HG03045 (cell line): ENCODE measurements around the gene SAV1.
"Not testable (repeated sequence)": the region's sequence is repeated elsewhere in the genome, so short reads cannot be mapped to it uniquely, and the experiment has no call there.

Experiments used
- ATAC-seq: cut with Tn5 transposase; IDR thresholded peaks from one replicate; pipeline ENCODE4 v1.9.1; 2021; ENCODE audit warnings: mild to moderate bottlenecking, moderate library complexity; ENCODE audit not compliant: unreplicated experiment

The SAV1 gene

GRCh38 chr14:50666772-50667683 is 1.1 kb downstream of the SAV1 start:
- ATAC-seq: no peak

- not testable (repeated sequence) for ATAC-seq
These were observed 2.8 kb downstream of the SAV1 start for GRCh38 chr14:50665300-50665699.

GRCh38 chr14:50664579-50664978 is 3.5 kb downstream of the SAV1 start:
- ATAC-seq: not testable (repeated sequence)

GRCh38 chr14:50659327-50659974 is 8.7 kb downstream of the SAV1 start:
- no peak for ATAC-seq

GRCh38 chr14:50658203-50658602 is 9.9 kb downstream of the SAV1 start:
- no peak for ATAC-seq

- ATAC-seq: no peak
These were observed 10.4 kb downstream of the SAV1 start for GRCh38 chr14:50657753-50658152.

- ATAC-seq: no peak
These were observed 11.3 kb downstream of the SAV1 start for GRCh38 chr14:50656776-50657175.

- no peak for ATAC-seq
These were observed 18.4 kb downstream of the SAV1 start for GRCh38 chr14:50649691-50650090.

- no peak for ATAC-seq
These were observed 20.4 kb downstream of the SAV1 start for GRCh38 chr14:50647753-50648152.

GRCh38 chr14:50647282-50647681 is 20.8 kb downstream of the SAV1 start:
- peak; percentile 88 for ATAC-seq

GRCh38 chr14:50635141-50635540 is 33.0 kb downstream of the SAV1 start:
- ATAC-seq: no peak

- no peak for ATAC-seq
These were observed 34.2 kb downstream of the SAV1 start for GRCh38 chr14:50633954-50634353.

- ATAC-seq: no peak
These were observed 36.7 kb downstream of the SAV1 start for GRCh38 chr14:50631408-50631821.

- ATAC-seq: not testable (repeated sequence)
These were observed 43.2 kb downstream of the SAV1 start for GRCh38 chr14:50624947-50625346.

- ATAC-seq: no peak
These were observed 43.7 kb downstream of the SAV1 start for GRCh38 chr14:50624447-50624846.

GRCh38 chr14:50622978-50623377 is 45.1 kb downstream of the SAV1 start:
- ATAC-seq: no peak

GRCh38 chr14:50620341-50620740 is 47.8 kb downstream of the SAV1 start:
- no peak for ATAC-seq

- ATAC-seq: no peak
These were observed 48.5 kb downstream of the SAV1 start for GRCh38 chr14:50619569-50620141.

- ATAC-seq: no peak
These were observed 51.8 kb downstream of the SAV1 start for GRCh38 chr14:50616275-50616674.

GRCh38 chr14:50615552-50615951 is 52.6 kb downstream of the SAV1 start:
- ATAC-seq: no peak

GRCh38 chr14:50615056-50615455 is 53.0 kb downstream of the SAV1 start:
- no peak for ATAC-seq

GRCh38 chr14:50612806-50613205 is 55.3 kb downstream of the SAV1 start:
- ATAC-seq: no peak
